Esophagus muscularis mucosa (tissue), 4 donors: ENCODE results near the gene BBOX1. TPM values are rescaled to one million over a fixed set of nuclear protein-coding genes. Genes with fewer than 3 reads are reported as not detected.
"Not testable (repeated sequence)": the region's sequence is repeated elsewhere in the genome, so short reads cannot be mapped to it uniquely, and the experiment has no call there.

Source experiments
- DNase-seq: peaks from one replicate; pipeline ENCODE4 v3.0.0-alpha.2; 2017; ENCODE audit errors: extremely low spot score
- H3K27ac ChIP-seq, 4 donors: fragments of 200-600 bp; sonication (generic); replicated peaks in 1 of 4; 1 replicate in 3 of 4; 2 replicates in 1 of 4; pipeline ENCODE4 v1.5.1; 2016 to 2019; ENCODE audit warnings: mild to moderate bottlenecking in 1 of 4
- H3K27me3 ChIP-seq, 4 donors: fragments of 200-600 bp; sonication (generic); one replicate each; pipeline versions ENCODE4 v1.5.1 to v1.6.0; 2016 to 2019
- H3K36me3 ChIP-seq, 4 donors: fragments of 200-600 bp; sonication (generic); one replicate each; pipeline ENCODE4 v1.5.1; 2016 to 2019
- H3K4me1 ChIP-seq, 4 donors: fragments of 200-600 bp; sonication (generic); one replicate each; pipeline ENCODE4 v1.5.1; 2016 to 2019
- H3K4me3 ChIP-seq, 4 donors: fragments of 200-600 bp; sonication (generic); 1 replicate in 2 of 4; 2 replicates in 2 of 4; pipeline ENCODE4 v1.5.1; 2016 to 2019; ENCODE audit warnings: mild to moderate bottlenecking in 4 of 4, moderate library complexity in 1 of 4
- H3K9me3 ChIP-seq, 4 donors: fragments of 200-600 bp; sonication (generic); 1 replicate in 3 of 4; 2 replicates in 1 of 4; pipeline ENCODE4 v1.5.1; 2016 to 2019
- CTCF ChIP-seq, 3 experiments: fragments of 200-600 bp in 2 of 3; fragments of 450-650 bp in 1 of 3; sonication (generic) in 2 of 3; IDR thresholded peaks; one replicate each; pipeline ENCODE4 v1.5.1; 2017 to 2019; ENCODE audit warnings: antibody characterized with exemption in 3 of 3, mild to moderate bottlenecking in 2 of 3, moderate library complexity in 1 of 3
- EP300 ChIP-seq: sonication (generic); formaldehyde crosslinking; IDR thresholded peaks from one replicate; pipeline ENCODE4 v1.6.1; 2017; ENCODE audit warnings: antibody characterized with exemption
- POLR2A ChIP-seq: fragments of 450-650 bp; IDR thresholded peaks from one replicate; pipeline ENCODE4 v1.6.1; 2017; ENCODE audit warnings: antibody characterized with exemption, moderate library complexity, mild to moderate bottlenecking, low read depth
- POLR2AphosphoS5 ChIP-seq, 2 donors: sonication (generic); formaldehyde crosslinking; IDR thresholded peaks; one replicate each; pipeline ENCODE4 v1.6.1; 2017; ENCODE audit warnings: antibody characterized with exemption in 2 of 2
- WGBS: methylation state at CpG from one replicate; pipeline ENCODE4 v1.1.5; 2018; 5-methylcytosine and 5-hydroxymethylcytosine counted together
- intact Hi-C: fragments of 100-400 bp; cut with DNase I; formaldehyde crosslinking; loops from one replicate; pipeline ENCODE4 v1.15.1; 2023
- total RNA-seq, 4 donors: library from RNA; depleted of rRNA; stranded (reverse); fragments of >200 nt; gene quantifications; one replicate each; pipeline versions ENCODE4 v1.1.0 to v1.2.1, GENCODE V29; 2016

Gene BBOX1
- total RNA-seq, 4 donors from 2014 or later = 0.50 TPM; not detected in 3

- H3K4me1 ChIP-seq = peaks cover 0 to 24% (median 12%) of the 10 kb centered on the region in 4 donors
- H3K27me3 ChIP-seq = no peaks in the 10 kb centered on the region
- no peak overlapping the region for H3K27ac ChIP-seq
- H3K4me3 ChIP-seq = no peak overlapping the region
- WGBS = 82% methylated on average over 2 of the region's 2 CpGs
- peaks cover 0 to 3% (median 0%) of the 10 kb centered on the region in 4 donors for H3K9me3 ChIP-seq
- H3K36me3 ChIP-seq = no peaks in the 10 kb centered on the region
- intact Hi-C loops = no loop called here
- TF ChIP-seq CTCF (IDR thresholded peaks at IDR 0.05) (no peak), POLR2A (no peak), EP300 (no peak), POLR2AphosphoS5 (IDR thresholded peaks at IDR 0.05) (no peak)
- DNase-seq = no peak
Measured at GRCh38 chr11:27089746-27090145, 49.1 kb downstream of the BBOX1 start.

DNA sequence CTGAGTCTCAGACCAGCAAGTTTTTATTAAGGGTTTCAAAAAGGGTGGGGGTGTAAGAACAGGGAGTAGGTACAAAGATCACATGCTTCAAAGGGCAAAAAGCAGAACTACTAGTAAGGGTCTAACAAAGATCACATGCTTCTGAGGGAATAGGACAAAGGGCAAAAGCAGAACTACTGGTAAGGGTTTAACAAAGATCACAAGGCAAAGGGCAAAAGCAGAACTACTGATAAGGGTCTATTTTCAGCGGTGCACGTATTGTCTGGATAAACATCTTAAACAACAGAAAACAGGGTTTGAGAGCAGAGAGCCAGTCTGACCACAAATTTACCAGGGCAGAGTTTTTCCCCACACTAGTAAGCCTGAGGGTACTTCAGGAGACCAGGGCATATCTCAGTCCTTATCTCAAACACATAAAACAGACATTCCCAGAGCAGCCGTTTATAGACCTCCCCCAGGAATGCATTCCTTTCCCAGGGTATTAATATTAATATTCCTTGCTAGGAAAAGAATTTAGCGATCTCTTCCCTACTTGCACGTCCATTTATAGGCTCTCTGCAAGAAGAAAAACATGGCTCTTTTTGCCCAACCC, 49.8 kb downstream of the BBOX1 start:
- H3K4me1 ChIP-seq = peaks cover 0 to 19% (median 9%) of the 10 kb centered on the region in 4 donors
- DNase-seq, H3K36me3 ChIP-seq, H3K9me3 ChIP-seq, H3K27me3 ChIP-seq, intact Hi-C loops, H3K27ac ChIP-seq, H3K4me3 ChIP-seq: not testable (repeated sequence)
- 94% methylated on average over 5 of the region's 5 CpGs for WGBS

DNA sequence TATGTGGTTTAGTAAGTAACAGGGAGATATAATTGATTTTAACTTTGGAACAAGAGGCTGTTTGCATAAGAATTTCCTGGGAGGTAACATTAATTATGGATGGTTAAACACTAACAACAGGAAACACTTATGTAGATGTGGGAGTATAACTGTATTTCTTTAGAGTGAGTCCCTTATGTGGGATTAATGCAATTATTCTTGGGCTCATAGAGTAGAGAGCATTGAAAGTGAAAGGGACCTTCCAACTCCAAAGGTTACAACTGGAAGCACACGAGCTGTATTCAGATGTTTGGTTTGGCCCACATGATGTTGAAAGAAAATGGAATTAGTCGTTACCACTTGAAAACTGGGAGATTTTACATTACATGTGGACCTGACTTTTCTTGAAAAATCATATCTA, 53.5 kb downstream of the BBOX1 start:
- H3K36me3 ChIP-seq = no peaks in the 10 kb centered on the region
- H3K27me3 ChIP-seq = no peaks in the 10 kb centered on the region
- peaks cover 0 to 3% (median 0%) of the 10 kb centered on the region in 4 donors for H3K9me3 ChIP-seq
- H3K4me3 ChIP-seq = no peak overlapping the region
- intact Hi-C loops = no loop called here
- H3K4me1 ChIP-seq = no peaks in the 10 kb centered on the region
- no peak for DNase-seq
- TF ChIP-seq POLR2A = no peak
- TF ChIP-seq EP300 = no peak
- TF ChIP-seq CTCF (IDR thresholded peaks at IDR 0.05) = no peak
- no peak for TF ChIP-seq POLR2AphosphoS5 (IDR thresholded peaks at IDR 0.05)
- 65% methylated on average over 2 of the region's 2 CpGs for WGBS
- no peak overlapping the region for H3K27ac ChIP-seq

DNA sequence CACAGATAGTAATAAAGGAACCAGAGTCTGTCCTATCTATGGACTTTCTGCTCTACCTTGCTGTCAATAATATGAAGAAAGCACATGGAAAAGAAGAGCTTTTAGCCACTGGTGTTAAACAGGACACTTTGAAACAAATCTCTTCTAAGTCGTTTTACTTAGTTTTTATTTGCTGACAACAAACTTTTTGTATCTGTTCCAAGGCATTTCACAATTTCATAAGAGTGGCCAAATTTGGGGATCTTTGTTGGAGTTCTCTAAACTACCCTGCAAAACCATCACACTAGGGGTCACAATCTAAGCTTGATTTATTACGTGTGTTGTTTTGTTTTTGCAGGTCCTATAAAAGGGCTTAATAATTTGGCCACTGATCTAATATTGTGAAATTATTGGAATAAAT, 54.4 kb downstream of the BBOX1 start:
- Histone ChIP-seq H3K27me3 (no peaks in the 10 kb centered on the region), H3K36me3 (no peaks in the 10 kb centered on the region), H3K9me3 (peaks cover 0 to 3% (median 0%) of the 10 kb centered on the region in 4 donors), H3K27ac (no peak overlapping the region), H3K4me3 (no peak overlapping the region), H3K4me1 (no peaks in the 10 kb centered on the region)
- no peak for DNase-seq
- intact Hi-C loops = no loop called here
- no peak for TF ChIP-seq EP300
- TF ChIP-seq POLR2A = no peak
- no peak for TF ChIP-seq CTCF (IDR thresholded peaks at IDR 0.05)
- TF ChIP-seq POLR2AphosphoS5 (IDR thresholded peaks at IDR 0.05) = no peak
- WGBS = 75% methylated on average over 2 of the region's 2 CpGs

- Histone ChIP-seq H3K4me3 (no peak overlapping the region), H3K27me3 (no peaks in the 10 kb centered on the region), H3K4me1 (no peaks in the 10 kb centered on the region), H3K9me3 (no peaks in the 10 kb centered on the region), H3K36me3 (no peaks in the 10 kb centered on the region), H3K27ac (no peak overlapping the region)
- DNase-seq = no peak
- WGBS = 25% methylated on average over 1 of the region's 1 CpG
- TF ChIP-seq POLR2A (no peak), CTCF (IDR thresholded peaks at IDR 0.05) (no peak), EP300 (no peak)
- intact Hi-C loops = no loop called here
Measured at GRCh38 chr11:27095887-27096286, 55.3 kb downstream of the BBOX1 start.
